ENCODE data around the gene GALNT16.

GRCh38 chr14:69333791-69334337, 73.9 kb downstream of the GALNT16 start:
- TF ChIP-seq, protein P1, sequence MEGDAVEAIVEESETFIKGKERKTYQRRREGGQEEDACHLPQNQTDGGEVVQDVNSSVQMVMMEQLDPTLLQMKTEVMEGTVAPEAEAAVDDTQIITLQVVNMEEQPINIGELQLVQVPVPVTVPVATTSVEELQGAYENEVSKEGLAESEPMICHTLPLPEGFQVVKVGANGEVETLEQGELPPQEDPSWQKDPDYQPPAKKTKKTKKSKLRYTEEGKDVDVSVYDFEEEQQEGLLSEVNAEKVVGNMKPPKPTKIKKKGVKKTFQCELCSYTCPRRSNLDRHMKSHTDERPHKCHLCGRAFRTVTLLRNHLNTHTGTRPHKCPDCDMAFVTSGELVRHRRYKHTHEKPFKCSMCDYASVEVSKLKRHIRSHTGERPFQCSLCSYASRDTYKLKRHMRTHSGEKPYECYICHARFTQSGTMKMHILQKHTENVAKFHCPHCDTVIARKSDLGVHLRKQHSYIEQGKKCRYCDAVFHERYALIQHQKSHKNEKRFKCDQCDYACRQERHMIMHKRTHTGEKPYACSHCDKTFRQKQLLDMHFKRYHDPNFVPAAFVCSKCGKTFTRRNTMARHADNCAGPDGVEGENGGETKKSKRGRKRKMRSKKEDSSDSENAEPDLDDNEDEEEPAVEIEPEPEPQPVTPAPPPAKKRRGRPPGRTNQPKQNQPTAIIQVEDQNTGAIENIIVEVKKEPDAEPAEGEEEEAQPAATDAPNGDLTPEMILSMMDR (IDR thresholded peaks at IDR 0.05; ENCODE audit: insufficient read depth, low read depth, low read length) = no peak
- TF ChIP-seq EZH2 (IDR thresholded peaks at IDR 0.05; ENCODE audit: insufficient read depth, low read length) = no peak

Data from astrocyte (in vitro differentiated cells and primary cell).